ENCODE data around the gene ATXN10.

- TF ChIP-seq CTCF (IDR thresholded peaks at IDR 0.05) (no peak), POLR2AphosphoS5 (IDR thresholded peaks at IDR 0.05) (no peak), POLR2A (IDR thresholded peaks at IDR 0.05) (no peak)
Measured at GRCh38 chr22:45867906-45868555, 196.4 kb downstream of the ATXN10 start.

All from gastroesophageal sphincter (tissue), 3 donors.